ENCODE results near the gene VPS52.

DNA sequence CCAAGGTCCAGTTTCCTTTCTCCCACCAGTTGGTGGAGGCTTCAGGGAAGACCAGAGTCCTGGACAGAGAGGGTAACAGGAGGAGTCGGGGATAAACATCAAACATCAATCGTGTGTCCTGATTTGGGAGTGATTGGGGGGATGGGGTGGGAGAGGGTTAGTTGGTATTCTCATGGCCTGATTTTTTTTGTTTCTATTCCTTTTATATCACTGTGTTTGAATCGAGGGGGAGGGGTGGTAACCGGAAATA lies 67.6 kb downstream of the VPS52 start:
- TF ChIP-seq, protein P1, sequence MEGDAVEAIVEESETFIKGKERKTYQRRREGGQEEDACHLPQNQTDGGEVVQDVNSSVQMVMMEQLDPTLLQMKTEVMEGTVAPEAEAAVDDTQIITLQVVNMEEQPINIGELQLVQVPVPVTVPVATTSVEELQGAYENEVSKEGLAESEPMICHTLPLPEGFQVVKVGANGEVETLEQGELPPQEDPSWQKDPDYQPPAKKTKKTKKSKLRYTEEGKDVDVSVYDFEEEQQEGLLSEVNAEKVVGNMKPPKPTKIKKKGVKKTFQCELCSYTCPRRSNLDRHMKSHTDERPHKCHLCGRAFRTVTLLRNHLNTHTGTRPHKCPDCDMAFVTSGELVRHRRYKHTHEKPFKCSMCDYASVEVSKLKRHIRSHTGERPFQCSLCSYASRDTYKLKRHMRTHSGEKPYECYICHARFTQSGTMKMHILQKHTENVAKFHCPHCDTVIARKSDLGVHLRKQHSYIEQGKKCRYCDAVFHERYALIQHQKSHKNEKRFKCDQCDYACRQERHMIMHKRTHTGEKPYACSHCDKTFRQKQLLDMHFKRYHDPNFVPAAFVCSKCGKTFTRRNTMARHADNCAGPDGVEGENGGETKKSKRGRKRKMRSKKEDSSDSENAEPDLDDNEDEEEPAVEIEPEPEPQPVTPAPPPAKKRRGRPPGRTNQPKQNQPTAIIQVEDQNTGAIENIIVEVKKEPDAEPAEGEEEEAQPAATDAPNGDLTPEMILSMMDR (tag by site-specific recombination; IDR thresholded peaks at IDR 0.05): no peak
- TF ChIP-seq ZNF133 (tag by site-specific recombination; IDR thresholded peaks at IDR 0.05) (no peak), SETDB1 (IDR thresholded peaks at IDR 0.05; ENCODE audit: insufficient read length, low read length) (no peak), ZNF274 (IDR thresholded peaks at IDR 0.05; ENCODE audit: low read length) (no peak), ZNF274 (tag by site-specific recombination; IDR thresholded peaks at IDR 0.05; ENCODE audit: borderline replicate concordance) (no peak), ZBTB10 (tag by site-specific recombination; IDR thresholded peaks at IDR 0.05) (no peak), OVOL3 (tag by site-specific recombination; IDR thresholded peaks at IDR 0.05) (no peak), ZBTB7A (tag by site-specific recombination; IDR thresholded peaks at IDR 0.05; ENCODE audit: low read depth) (no peak; the same call in 1 of the 2 replicates), ZNF19 (tag by site-specific recombination; IDR thresholded peaks at IDR 0.05; ENCODE audit: low read depth) (no peak)
